Astrocyte of the cerebellum (primary cell): ENCODE measurements around the gene EEIG1.

Experiments
- DNase-seq: peaks from one replicate; pipeline ENCODE4 v3.0.0-alpha.2; 2011; ENCODE audit warnings: low read depth
- H3K4me3 ChIP-seq: 2 replicates; pipeline ENCODE4 v1.5.1; 2011; ENCODE audit warnings: mild to moderate bottlenecking, low read depth, low read length, moderate library complexity
- CTCF ChIP-seq: IDR thresholded peaks from 2 replicates; pipeline ENCODE4 v1.5.1; 2012; ENCODE audit warnings: low read length, low read depth, moderate library complexity, mild to moderate bottlenecking; ENCODE audit errors: missing control alignments
- in situ Hi-C: cut with HindIII; loops from 2 replicates; pipeline ENCODE4 v1.10.0; 2017; ENCODE audit warnings: low sequenced_read_pairs

The EEIG1 gene

DNA sequence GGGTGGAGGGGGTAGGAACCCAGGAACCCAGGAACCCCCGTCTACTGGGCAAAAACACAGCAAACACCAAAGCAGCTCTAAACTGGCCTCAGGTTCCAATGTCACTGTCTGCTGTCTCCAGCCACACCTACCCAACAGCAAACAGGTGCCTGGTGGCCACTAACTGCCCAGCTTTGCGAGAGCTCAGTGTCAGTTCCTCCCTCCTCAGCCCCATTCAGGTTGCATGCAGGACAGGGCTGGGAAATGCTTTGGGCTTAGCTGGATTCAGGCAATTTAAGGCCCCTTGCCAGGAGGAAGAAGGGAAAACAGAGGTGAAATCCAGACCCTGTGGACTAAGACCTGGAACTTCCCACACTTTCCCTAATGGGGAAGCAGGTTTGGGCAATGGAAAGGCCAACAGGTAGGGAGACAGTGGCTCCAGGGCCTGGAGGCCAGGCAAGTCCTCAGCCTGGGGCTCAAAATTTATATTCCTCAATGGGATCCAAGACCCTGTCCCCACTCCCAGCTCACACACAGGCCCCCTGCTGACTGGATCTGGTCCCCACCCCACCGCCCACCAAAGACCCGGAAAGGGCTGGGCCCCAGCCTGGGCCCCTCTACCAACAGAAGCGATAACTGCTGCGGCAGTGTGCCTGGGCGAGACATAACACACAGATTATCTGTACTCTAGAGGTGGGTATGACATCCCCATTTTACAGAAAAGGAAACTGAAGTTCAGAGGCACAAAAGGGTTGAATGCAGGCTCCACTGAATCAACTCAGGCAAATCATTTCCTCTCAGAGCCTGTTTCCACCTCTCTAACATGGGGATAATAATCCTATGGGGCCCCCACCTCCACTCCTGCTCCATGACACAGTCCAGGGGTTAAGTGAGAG, 3.5 kb downstream of the EEIG1 start:
- no peak for TF ChIP-seq CTCF
- DNase-seq, result no peak
- H3K4me3 ChIP-seq, result peak overlapping the region; percentile 20
- in situ Hi-C loops, result no loop called here

DNA sequence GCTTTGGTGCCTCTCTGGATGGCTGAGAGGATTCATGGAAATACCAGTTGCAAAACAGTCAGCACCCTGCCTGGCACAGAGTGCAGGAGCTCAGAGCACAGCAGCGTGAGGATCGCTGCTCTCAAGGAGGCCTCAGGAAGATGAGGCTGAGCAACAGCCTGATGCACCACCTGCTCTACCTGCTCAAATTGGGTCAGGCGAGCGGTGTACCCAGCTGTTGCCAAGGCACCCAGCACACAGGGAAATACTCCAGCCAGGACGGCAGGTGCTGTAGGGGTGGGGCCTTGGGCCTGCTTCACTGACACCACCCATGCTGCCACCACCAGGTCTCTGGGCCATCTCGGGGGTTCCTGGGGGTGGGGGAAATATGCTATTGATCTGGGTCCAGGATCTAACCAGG, 4.3 kb downstream of the EEIG1 start:
- no peak for TF ChIP-seq CTCF
- no peak for DNase-seq
- in situ Hi-C loops, result no loop called here
- no peak overlapping the region for H3K4me3 ChIP-seq

- no peak overlapping the region for H3K4me3 ChIP-seq
- no peak for DNase-seq
- in situ Hi-C loops, result no loop called here
- no peak for TF ChIP-seq CTCF
Measured at GRCh38 chr9:127975376-127976315, 5.1 kb downstream of the EEIG1 start.

GRCh38 chr9:127974769-127975261, 6.0 kb downstream of the EEIG1 start:
- DNase-seq, result no peak
- no peak for TF ChIP-seq CTCF
- in situ Hi-C loops, result no loop called here
- no peak overlapping the region for H3K4me3 ChIP-seq

- DNase-seq, result no peak
- TF ChIP-seq CTCF, result no peak
- in situ Hi-C loops, result no loop called here
- no peak overlapping the region for H3K4me3 ChIP-seq
Measured at GRCh38 chr9:127974001-127974768, 6.6 kb downstream of the EEIG1 start.
